HPDE6-E6E7 (cell line): ENCODE data around the gene GYPA.
"Not testable (repeated sequence)": the region's sequence is repeated elsewhere in the genome, so short reads cannot be mapped to it uniquely, and the experiment has no call there.

Experiments used
- DNase-seq: peaks from one replicate; pipeline ENCODE4 v3.0.0; 2011; ENCODE audit warnings: missing footprints; ENCODE audit errors: extremely low spot score

The GYPA gene

GRCh38 chr4:144128709-144129320, 11.7 kb downstream of the GYPA start:
- not testable (repeated sequence) for DNase-seq

- not testable (repeated sequence) for DNase-seq
Measured at GRCh38 chr4:144125109-144125508, 15.4 kb downstream of the GYPA start.

- not testable (repeated sequence) for DNase-seq
Measured at GRCh38 chr4:144123982-144124635, 16.4 kb downstream of the GYPA start.

GRCh38 chr4:144123269-144123668, 17.2 kb downstream of the GYPA start:
- DNase-seq, result not testable (repeated sequence)

GRCh38 chr4:144119752-144120151, 20.8 kb downstream of the GYPA start:
- not testable (repeated sequence) for DNase-seq

- no peak for DNase-seq
Measured at GRCh38 chr4:144115519-144115918, 25.0 kb downstream of the GYPA start.

- DNase-seq, result no peak
Measured at GRCh38 chr4:144113546-144113945, 27.0 kb downstream of the GYPA start.

- no peak for DNase-seq
Measured at GRCh38 chr4:144104509-144105130, 35.9 kb downstream of the GYPA start.

GRCh38 chr4:144097776-144098175, 42.7 kb downstream of the GYPA start:
- not testable (repeated sequence) for DNase-seq

GRCh38 chr4:144093995-144094394, 46.5 kb downstream of the GYPA start:
- DNase-seq, result not testable (repeated sequence)

- not testable (repeated sequence) for DNase-seq
Measured at GRCh38 chr4:144091181-144091580, 49.3 kb downstream of the GYPA start.

GRCh38 chr4:144090744-144091143, 49.8 kb downstream of the GYPA start:
- DNase-seq, result no peak

GRCh38 chr4:144082053-144082452, 58.5 kb downstream of the GYPA start:
- not testable (repeated sequence) for DNase-seq

- DNase-seq, result not testable (repeated sequence)
Measured at GRCh38 chr4:144080135-144080534, 60.4 kb downstream of the GYPA start.

GRCh38 chr4:144078746-144079145, 61.8 kb downstream of the GYPA start:
- not testable (repeated sequence) for DNase-seq

GRCh38 chr4:144061556-144061955, 79.0 kb downstream of the GYPA start:
- DNase-seq, result not testable (repeated sequence)

- not testable (repeated sequence) for DNase-seq
Measured at GRCh38 chr4:144060234-144060859, 80.2 kb downstream of the GYPA start.
